Measurements from ENCODE around the gene SLC38A8. TPM values are rescaled to one million over a fixed set of nuclear protein-coding genes. Genes with fewer than 3 reads are reported as not detected.

Gene SLC38A8
- total RNA-seq, 1 donor from 2014 or later, result not detected

- H3K4me3 ChIP-seq, result no peak overlapping the region
- intact Hi-C loops (cut with DNase I), result no loop called here
- H3K36me3 ChIP-seq, result no peaks in the 10 kb centered on the region
- H3K4me1 ChIP-seq, result no peaks in the 10 kb centered on the region
- H3K9me3 ChIP-seq, result no peaks in the 10 kb centered on the region
- no peak for DNase-seq (ENCODE audit: extremely low spot score in 2 of 2)
- H3K27me3 ChIP-seq, result no peaks in the 10 kb centered on the region
- H3K27ac ChIP-seq, result no peak overlapping the region
- TF ChIP-seq POLR2AphosphoS5 (IDR thresholded peaks at IDR 0.05; ENCODE audit: insufficient read depth in 1 of 2, low read depth in 1 of 2), result no peak
- no peak for TF ChIP-seq CTCF (IDR thresholded peaks at IDR 0.05)
- no peak for TF ChIP-seq POLR2A (IDR thresholded peaks at IDR 0.05)
Measured at GRCh38 chr16:83980794-83981193, 61.8 kb downstream of the SLC38A8 start.

GRCh38 chr16:83979441-83979840 is 63.2 kb downstream of the SLC38A8 start:
- H3K4me1 ChIP-seq, result no peaks in the 10 kb centered on the region
- H3K4me3 ChIP-seq, result no peak overlapping the region
- no peak overlapping the region for H3K27ac ChIP-seq
- intact Hi-C loops (cut with DNase I), result no loop called here
- TF ChIP-seq POLR2AphosphoS5 (IDR thresholded peaks at IDR 0.05; ENCODE audit: insufficient read depth in 1 of 2, low read depth in 1 of 2) (no peak), POLR2A (IDR thresholded peaks at IDR 0.05) (no peak), CTCF (IDR thresholded peaks at IDR 0.05) (no peak)
- DNase-seq (ENCODE audit: extremely low spot score in 2 of 2), result no peak
- H3K36me3 ChIP-seq, result no peaks in the 10 kb centered on the region
- no peaks in the 10 kb centered on the region for H3K9me3 ChIP-seq
- H3K27me3 ChIP-seq, result no peaks in the 10 kb centered on the region

GRCh38 chr16:83978401-83978904 is 64.1 kb downstream of the SLC38A8 start:
- Histone ChIP-seq H3K4me1 (no peaks in the 10 kb centered on the region), H3K27ac (no peak overlapping the region), H3K27me3 (no peaks in the 10 kb centered on the region), H3K36me3 (no peaks in the 10 kb centered on the region), H3K4me3 (no peak overlapping the region), H3K9me3 (no peaks in the 10 kb centered on the region)
- no peak for DNase-seq (ENCODE audit: extremely low spot score in 2 of 2)
- TF ChIP-seq CTCF (IDR thresholded peaks at IDR 0.05) (no peak), POLR2A (IDR thresholded peaks at IDR 0.05) (no peak), POLR2AphosphoS5 (IDR thresholded peaks at IDR 0.05; ENCODE audit: insufficient read depth in 1 of 2, low read depth in 1 of 2) (no peak)
- intact Hi-C loops (cut with DNase I), result no loop called here

GRCh38 chr16:83977056-83977815 is 65.4 kb downstream of the SLC38A8 start:
- no peaks in the 10 kb centered on the region for H3K9me3 ChIP-seq

More at GRCh38 chr16:83977056-83977815, 65.4 kb downstream of the SLC38A8 start:
- intact Hi-C loops (cut with DNase I), result no loop called here
- no peak for DNase-seq (ENCODE audit: extremely low spot score in 2 of 2)
- no peak for TF ChIP-seq POLR2A (IDR thresholded peaks at IDR 0.05)
- TF ChIP-seq CTCF (IDR thresholded peaks at IDR 0.05), result no peak
- no peak for TF ChIP-seq POLR2AphosphoS5 (IDR thresholded peaks at IDR 0.05; ENCODE audit: insufficient read depth in 1 of 2, low read depth in 1 of 2)
- no peaks in the 10 kb centered on the region for H3K36me3 ChIP-seq
- H3K27ac ChIP-seq, result no peak overlapping the region
- H3K27me3 ChIP-seq, result no peaks in the 10 kb centered on the region
- no peaks in the 10 kb centered on the region for H3K4me1 ChIP-seq
- H3K4me3 ChIP-seq, result no peak overlapping the region

Measured in vagina (tissue), 2 donors.